Activated CD4-positive, alpha-beta T cell treated with anti-CD3 and anti-CD28 coated beads, Interleukin-2, amount 50 U/mL, for 4 hours (primary cell): ENCODE measurements around the gene MTRR.

Experiments used
- DNase-seq, 2 experiments: peaks; one replicate each; pipeline ENCODE4 v3.0.0-alpha.2; 2020

Gene MTRR

DNA sequence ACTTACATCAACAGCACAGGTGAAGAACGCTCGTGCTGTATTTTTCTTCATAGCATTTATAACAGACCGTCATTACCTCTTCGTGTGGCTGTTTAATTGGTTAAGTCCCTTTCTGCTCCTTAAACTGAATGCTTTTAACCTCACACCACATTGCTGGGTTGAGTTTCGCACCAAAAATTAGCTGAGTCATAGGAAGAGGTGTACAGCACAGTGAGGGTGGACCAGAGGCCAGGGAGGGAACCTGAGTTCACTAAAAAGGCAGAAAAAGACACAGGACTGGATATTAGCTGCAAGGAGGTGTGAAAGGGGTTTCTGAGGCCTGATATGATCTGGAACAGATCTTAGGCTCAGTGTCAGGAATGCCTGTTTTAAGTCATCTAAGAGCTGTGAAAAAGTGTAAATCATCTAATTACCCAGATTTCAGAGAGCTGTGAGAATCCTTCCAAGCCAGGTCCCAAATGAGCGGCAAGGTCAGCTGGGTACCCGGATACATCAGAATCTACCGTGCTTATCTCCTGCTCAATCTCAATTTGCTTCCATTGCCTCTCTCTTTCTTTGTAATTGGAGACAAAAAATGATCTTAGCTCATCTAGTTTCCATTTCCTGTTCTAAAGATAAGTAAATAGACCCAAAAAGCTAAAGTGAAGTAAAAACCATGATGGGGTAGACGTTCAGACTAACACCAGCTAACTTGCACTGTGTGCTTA is 10.9 kb upstream of the MTRR start:
- no peak for DNase-seq

DNA sequence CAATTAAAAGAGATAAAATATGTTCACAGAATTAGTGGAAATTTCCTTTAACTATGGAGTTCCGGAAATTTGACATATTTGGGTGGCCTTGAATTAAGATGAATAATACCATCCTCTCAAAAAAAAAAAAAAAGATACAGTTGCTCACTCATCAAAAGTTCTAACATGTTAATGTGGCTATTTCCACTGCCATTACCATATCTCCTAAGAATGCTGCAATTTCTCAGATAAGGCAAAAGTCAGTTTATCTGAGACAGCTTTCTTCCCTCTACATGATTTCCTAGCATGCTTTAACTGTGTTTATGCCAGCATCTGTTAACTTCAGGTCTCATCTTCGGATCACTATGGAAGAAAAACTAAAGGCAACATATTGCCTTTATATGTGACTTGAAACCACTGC is 2.8 kb upstream of the MTRR start:
- DNase-seq = no peak

DNA sequence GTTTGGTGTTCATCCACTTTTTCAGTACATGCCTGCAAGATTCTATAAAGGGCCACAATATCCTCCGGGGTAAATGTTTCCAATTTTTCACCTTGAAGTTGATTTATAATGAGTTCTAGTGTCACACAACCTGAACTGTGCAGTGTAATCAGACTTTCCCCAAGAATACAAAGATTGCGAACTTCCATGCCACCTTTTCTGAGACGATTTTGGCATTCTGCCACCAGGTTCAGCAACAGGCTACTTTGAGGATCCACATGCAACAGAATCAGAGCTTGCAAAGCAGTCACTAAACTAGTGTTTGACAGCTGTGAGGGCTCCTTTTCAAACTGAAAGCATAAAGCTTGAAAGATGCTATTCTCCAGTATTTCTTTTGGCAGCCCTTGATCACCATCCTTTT is 1.7 kb upstream of the MTRR start:
- no peak for DNase-seq

DNA sequence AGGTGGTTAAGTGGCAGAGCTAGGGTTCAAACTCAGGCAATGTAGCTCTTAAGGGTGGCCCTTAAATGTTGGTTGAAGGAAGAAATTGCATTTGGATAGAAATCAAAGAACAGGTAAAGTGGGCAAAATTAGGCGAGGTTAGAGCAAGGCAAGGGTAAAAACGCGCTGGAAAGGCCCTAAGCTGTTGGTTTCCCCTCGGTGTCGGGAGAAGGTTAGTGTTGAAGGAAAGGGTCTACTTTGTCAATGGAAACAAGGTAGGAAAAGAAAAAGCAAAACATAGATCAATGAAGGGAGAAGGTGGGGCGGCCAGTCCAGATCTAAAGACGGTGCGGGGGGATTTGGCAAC is 548 bp upstream of the MTRR start:
- DNase-seq = no peak

DNA sequence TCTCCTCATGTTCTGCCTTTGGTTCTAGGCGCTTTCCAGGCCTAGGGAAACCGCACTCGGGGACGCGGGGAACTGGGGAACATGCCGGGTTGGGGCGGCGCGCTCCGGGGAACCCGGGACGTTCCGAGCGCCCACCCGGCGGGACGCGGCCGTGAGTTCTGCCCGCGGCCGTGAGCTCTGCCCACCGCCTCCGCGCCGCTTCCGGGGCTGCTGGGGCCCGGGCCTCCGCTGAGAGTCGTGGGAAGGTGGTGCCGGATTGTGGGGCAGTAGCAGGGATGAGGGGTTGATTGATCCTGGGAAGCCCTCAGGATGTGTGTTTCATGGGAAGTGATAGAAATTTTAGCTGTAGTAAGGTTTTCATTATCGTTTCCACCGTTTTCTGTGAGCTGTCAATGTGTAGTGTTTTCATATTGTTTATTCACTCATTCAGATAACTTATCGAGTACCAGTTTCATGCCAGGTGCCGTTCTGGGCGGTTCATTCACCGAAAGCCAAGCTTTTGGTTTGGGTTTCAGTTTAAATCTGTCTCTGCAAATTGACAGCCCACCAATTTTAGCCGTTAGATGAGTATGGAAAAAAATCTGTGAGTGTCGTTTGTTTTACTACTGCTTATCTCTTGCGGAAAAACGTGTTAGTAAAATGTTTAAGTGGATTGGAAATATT is 657 bp downstream of the MTRR start:
- DNase-seq = peak in 1 of 2 experiments; percentile 4

DNA sequence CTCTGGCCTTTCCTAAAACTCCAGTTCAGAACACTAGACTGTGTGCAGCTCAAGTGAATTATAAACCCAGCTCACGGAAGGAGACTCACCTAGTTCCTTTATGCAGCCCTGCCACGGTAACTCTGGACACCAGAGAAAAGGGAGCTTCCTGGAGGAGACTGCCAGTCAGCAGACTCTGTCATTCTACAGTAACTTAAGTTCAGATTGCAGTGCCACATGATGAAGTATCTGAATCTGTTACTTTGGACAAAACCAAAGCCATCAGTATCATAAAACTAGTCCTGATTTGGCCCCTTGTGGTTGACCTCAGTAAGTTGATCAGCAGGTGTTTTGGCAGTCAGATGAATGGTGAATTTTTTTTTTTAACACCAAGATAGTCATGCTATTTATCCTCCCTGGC is 2.7 kb downstream of the MTRR start:
- no peak for DNase-seq

DNA sequence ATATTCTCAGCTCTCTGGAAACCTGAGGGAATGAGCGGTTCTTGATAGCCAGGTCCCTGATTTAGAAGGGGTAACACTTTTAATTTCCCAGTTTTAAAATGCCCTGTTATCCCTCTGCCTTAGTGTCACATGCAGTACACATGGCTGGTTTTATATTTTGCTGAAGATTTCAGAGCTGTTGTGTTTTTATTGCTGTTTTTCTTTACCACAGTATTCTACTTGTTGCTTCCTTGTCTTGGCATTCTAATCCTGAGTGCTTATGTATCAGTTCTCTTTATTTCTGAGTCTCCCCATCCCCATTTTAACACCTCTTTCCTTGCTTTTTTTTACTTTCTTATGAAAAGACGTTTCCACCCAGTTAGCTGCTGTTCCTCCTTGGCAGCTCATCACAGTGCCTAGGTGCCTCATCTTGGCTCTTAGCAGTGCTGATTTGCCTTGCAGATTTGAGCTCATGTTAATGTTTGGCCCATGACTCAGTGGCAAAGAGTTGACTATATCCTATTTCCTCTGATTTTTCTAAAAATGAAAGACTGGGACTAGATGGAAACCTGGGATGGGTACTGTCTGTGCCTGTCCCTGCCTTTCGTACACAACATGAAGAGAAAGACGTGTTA is 3.7 kb downstream of the MTRR start:
- no peak for DNase-seq

DNA sequence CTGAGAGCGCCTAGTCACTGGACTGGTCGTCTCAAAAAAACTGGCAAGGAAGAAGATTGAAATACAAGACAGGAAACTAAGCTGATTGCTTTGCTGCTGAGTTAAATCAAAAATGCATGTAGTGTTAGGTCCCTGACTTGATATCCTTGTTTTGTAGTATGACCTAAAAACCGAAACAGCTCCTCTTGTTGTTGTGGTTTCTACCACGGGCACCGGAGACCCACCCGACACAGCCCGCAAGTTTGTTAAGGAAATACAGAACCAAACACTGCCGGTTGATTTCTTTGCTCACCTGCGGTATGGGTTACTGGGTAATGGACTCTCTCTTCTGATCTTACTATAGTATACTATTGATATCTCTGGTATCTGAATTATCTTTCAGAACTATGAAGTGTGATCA is 4.3 kb downstream of the MTRR start:
- peak in 1 of 2 experiments; percentile 13 for DNase-seq

DNA sequence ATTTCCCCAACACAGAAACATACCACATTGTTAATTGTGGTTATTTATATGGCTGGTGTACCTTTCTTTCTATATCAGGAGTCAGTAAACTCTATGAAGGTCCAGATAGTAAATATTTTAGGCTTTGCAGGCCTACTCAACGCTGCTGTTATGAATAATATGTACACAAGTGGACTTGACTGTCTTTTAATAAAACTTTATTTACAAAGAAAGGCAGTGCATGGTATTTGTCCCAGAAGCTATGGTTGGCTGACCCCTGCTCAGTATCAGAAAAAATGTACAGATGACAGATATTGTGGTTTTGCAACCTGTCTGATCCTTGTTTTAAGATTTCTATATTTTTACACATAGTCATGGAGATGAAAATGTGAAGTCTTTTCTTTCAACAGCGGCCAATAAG is 5.7 kb downstream of the MTRR start:
- DNase-seq = no peak

DNA sequence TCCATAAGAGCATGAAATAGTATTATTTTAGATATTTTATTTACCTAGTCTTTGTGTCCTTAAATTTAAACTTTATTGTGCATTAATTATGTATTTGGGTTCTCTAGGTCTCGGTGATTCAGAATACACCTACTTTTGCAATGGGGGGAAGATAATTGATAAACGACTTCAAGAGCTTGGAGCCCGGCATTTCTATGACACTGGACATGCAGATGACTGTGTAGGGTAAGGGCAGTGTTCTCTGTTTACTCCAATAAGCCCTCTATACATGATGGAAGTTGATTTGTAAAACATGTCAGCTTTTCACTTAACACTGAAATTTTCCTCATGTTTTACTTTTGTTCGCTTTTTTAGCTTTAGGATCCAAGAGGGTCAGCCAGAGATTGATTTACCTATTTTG is 6.2 kb downstream of the MTRR start:
- no peak for DNase-seq

DNA sequence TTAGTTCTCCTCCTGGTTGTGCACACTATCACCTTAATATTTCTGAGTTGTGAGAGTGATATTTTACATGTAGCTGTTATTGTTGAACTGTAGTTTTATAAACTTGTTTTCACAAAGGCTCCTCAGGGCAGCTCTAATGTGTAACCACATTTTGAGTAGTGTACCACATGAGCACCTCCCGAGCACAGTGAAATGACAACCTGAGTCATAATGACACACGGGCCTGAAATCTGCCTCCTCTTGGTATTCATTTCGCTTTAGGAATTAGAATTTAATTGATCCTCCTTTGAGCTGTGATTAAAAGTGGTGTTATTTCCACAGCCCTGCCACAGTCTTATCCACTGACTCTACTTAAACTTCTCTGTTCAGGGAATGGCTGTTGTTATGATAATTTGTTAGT is 7.9 kb downstream of the MTRR start:
- no peak for DNase-seq

DNA sequence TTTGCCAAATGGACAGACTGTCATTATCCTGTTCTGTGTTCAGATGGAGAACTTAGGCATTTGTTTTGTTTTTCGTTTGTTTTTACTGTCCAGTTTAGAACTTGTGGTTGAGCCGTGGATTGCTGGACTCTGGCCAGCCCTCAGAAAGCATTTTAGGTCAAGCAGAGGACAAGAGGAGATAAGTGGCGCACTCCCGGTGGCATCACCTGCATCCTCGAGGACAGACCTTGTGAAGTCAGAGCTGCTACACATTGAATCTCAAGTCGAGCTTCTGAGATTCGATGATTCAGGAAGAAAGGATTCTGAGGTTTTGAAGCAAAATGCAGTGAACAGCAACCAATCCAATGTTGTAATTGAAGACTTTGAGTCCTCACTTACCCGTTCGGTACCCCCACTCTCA is 8.9 kb downstream of the MTRR start:
- DNase-seq = no peak

DNA sequence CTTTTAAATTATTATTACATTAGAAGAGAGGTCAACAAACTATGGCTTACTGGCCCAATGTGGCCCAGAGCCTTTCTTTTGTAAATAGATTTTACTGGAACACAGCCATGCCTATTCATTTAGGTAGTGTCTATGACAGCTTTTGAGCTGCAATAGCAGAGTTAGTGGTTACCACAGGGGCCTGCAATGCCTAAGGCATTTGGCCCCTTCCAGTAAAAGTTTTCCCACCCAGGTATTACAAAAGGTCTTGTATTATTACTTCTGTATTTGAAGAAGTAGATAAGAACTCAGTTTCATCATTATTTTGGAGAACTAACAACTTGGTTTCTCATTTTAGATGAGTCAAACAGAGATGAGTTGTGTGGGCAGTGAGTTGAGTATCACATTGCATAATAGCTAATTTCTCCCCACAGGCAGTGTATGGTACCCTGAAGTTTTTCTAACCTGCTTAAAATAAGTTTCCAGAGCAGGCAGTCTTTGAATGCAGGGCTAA is 9.5 kb downstream of the MTRR start:
- DNase-seq = no peak

DNA sequence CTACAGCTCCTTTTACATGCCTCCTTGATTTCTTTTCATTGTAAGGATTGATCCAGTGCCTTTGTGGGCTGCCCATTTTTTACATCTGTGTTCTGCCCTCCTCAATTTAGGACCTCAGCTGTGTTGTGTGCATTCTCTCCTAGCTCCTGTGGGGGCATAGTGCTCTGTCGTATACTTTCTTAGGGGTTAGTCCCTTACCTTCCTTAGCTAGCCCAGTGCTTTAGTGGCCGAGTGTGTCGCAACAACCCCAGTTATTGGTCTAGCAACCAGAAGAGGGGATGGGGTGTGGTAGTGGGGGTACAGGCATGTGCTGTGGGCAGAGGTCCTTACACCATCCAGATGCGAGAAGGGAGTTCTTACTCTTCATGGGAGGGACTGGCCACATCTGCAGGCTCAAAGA is 12.1 kb downstream of the MTRR start:
- DNase-seq = no peak

DNA sequence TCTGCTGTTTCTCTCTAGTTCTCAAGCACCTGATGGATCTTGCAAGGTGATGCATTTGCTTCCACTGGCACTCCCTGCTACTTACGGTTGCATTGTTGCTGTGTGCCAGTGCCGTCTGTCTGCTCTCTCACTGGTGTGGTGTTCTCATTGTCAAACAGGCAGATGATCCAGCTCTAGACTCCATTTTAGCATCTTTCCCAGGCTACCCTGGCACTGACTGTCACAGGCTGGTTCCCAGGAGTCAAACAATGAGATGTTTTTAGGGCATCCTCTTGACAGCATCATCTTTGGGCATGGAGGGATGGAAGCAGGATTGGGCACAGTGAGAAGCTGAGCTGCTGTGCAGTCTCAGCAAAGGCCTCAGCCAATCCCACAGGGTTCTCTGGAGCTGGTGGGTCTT is 12.9 kb downstream of the MTRR start:
- no peak for DNase-seq

DNA sequence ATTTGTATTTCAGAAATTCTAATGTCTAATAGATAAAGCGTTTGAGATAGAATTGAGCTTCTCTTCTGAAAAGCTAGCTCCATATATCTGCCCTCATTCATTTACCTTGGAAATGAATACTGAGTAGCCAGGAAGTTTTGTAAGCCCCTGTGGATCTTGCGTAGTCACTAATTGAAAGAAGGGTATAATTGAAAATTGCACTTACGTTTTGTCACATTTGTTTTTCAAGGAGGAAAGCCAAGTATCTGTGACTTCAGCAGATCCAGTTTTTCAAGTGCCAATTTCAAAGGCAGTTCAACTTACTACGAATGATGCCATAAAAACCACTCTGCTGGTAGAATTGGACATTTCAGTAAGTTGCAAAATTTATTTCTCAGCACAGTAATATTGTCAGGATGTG is 14.0 kb downstream of the MTRR start:
- no peak for DNase-seq

DNA sequence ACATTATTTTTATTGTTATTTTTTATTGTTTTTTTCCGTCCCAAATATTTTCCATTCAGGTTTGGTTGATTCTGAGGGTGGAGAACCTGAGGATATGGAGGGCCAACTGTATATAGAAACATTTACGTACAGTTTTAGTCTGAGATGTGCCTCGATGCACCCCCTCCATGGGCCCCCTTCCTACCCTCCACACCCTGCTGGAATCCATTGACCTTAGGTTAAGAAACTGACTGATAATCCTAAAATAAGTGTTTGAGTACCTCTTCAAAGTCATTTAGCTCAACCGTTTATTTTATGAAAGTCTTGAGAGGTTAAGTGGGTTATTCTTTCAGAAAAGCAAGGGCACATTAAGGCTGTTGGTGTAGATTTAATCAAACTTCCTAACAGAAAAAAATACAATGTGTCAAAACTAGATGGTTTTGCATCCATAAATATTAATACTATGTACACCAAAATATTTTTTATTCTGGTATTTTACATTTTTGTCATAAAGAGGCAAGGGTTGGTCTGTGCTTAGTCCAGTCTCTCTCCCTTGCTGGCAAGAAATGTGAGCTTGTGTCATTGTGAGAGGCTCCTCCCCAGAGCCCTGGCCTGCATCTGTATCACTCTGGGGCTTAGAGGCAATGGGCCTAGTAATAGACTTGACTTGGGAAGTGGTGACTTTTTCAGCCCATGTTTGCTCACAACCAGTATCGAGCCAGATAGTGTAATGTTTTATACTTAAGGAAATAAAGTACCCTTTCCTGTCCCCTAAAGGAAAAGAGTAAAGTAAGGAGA is 15.7 kb downstream of the MTRR start:
- DNase-seq = no peak

DNA sequence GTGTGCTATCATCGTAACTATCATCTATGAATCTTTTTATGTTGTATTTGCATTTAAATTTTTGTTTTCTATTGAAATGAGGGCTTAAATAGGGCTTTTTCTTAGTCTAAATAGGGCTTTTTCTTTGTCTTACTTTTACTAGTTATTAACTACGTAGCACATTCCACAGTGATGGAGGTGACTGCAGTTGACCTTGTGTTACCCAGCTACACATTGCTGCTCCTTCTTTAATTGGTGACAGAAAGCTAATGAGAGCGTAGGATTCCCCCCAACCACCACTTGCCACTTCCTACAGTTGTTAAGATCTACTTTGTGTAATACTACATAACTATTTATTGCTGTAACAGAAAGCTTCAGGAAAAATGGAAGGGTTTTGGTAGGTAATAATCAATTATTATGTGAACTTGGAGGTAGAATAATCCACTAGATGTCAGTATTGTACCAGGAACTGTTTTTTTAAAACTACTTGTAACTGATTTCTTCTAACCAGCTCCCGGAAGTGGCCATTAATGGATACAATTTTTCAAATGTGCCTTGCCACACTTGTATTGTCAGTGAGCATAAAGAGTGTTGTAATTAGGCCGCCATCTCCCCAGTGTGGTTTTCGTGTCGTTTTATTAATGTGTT is 18.0 kb downstream of the MTRR start:
- no peak for DNase-seq

DNA sequence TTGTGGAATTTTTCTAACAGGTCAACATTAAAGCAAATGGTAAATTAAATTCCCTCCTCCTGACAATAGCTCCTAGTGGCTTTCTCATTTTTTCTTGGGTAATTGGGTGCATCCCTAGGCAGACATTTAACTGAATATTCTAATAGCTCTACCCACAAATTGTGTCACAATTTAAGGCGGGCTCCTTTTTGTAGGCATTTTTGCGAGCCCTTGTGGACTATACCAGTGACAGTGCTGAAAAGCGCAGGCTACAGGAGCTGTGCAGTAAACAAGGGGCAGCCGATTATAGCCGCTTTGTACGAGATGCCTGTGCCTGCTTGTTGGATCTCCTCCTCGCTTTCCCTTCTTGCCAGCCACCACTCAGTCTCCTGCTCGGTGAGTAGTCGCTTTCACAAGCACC is 20.0 kb downstream of the MTRR start:
- DNase-seq = no peak

DNA sequence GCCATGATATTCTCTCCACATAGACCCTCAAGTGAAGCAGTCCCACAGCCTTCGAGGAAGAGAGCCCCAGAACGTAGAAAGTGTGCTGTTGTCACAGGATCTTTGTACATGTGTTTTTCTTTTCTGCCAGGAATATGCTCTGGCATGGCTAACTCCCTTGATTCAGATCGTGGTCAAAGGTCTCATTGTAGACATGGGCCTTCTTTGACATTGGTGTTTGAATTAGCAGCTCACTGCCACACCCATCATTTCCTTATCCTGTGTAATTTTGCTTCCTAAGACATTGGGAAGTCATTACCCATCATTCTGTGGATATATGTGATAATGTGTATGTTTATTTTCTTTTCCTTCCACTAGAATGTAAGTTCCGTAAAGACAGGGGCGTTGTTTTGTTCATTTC is 25.5 kb downstream of the MTRR start:
- DNase-seq = no peak

DNA sequence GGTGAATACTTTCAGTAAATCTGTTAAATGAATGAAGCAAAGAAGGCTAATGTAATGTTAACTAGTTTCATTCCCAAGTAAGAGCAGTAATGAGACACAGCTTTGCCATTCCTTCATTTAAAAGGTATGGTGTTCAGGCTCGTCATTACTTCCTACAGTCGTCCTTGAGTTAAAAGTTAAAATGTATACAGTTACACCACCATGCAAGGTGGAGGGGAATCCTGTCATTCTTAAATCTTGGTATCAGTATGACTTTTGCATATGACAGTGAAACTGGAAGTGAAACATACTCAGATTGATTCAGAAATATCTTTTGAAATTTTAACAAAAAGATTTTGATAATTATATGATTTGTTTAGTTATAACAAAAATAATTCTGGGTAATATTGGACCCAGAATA is 25.9 kb downstream of the MTRR start:
- DNase-seq = no peak

DNA sequence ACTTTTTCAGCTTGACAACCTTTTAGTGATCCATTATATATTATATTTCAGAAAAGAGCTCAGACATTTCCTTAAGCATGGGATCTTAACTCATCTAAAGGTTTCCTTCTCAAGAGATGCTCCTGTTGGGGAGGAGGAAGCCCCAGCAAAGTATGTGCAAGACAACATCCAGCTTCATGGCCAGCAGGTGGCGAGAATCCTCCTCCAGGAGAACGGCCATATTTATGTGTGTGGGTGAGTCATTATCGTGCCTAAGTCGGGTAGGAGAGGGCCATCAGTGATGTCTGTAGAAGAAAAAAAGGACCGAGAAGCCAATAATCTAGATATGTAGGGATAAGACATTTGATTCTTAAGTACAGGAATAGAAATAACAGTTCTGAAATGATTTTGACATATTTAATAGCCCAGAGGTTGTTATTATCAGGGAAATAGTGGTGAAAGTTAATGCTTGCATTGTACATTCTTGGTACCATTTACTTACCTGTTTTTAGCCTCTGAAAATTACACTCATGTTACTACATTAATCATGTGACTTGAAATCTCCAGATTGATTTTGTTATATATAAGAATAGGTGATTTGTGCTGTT is 28.2 kb downstream of the MTRR start:
- DNase-seq = peak in 1 of 2 experiments; percentile 15

DNA sequence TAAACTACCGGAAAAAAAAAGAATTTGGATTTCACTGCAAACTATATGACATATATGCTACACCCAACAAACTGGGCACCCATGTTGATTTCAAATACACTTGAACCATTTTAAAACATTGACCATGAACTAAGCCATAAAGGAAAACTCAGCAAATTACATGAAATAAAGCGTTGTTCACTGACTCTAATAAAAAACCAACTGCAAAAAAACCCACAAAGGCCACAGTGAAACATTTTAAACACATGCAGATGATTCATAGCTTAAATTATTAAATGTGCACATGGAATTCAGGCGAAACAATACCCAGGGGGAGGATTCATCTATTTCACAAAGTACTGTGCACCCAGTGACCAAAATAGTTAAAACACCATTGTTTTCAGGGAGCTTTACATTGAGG is 33.3 kb downstream of the MTRR start:
- DNase-seq = no peak
